GM10248 (cell line): ENCODE data around the gene ADAMTS16.

ENCODE experiments used
- CTCF ChIA-PET: fragments of 300-600 bp; sonication (Branson Sonifier 250); formaldehyde crosslinking; extraction: SDS; loops from one replicate; lab custom pipeline; 2021; ENCODE audit warnings: antibody characterized with exemption; lab: Yijun Ruan, JAX
- POLR2A ChIA-PET: fragments of 350-650 bp; sonication (Branson Sonifier 250); formaldehyde crosslinking; extraction: SDS; loops from one replicate; lab custom pipeline; 2020; ENCODE audit warnings: antibody characterized with exemption; lab: Yijun Ruan, JAX
- DNase-seq: peaks from one replicate; pipeline ENCODE4 v3.0.0; 2012; ENCODE audit errors: extremely low spot score
- TF ChIP-seq, protein P1 (sequence below): IDR thresholded peaks from 2 replicates; pipeline ENCODE4 v1.5.1; 2012; ENCODE audit warnings: mild to moderate bottlenecking, low read depth; ENCODE audit errors: extremely low read depth, missing control alignments, control extremely low read depth

ADAMTS16 gene

DNA sequence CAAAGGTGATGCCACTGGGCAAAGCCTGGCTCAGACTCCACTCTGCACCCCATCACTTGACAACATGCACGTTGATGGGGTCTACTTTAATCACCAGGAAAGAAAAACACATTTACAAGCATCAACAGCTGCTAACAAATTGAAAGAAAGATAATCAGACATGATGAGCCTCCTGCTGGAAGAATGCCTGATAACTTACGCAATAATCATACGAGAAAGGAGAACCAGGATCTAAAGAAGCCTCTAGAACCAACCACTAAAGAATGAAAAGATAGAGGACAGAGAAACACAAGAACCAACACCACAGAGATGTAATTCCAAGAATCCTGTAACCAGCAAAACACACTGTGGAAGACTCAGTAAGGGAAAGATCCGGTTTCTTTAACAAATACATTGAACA lies 162.1 kb downstream of the ADAMTS16 start:
- ChIA-PET CTCF (no interaction called here), POLR2A (no interaction called here)
- DNase-seq = no peak
- TF ChIP-seq, protein P1, sequence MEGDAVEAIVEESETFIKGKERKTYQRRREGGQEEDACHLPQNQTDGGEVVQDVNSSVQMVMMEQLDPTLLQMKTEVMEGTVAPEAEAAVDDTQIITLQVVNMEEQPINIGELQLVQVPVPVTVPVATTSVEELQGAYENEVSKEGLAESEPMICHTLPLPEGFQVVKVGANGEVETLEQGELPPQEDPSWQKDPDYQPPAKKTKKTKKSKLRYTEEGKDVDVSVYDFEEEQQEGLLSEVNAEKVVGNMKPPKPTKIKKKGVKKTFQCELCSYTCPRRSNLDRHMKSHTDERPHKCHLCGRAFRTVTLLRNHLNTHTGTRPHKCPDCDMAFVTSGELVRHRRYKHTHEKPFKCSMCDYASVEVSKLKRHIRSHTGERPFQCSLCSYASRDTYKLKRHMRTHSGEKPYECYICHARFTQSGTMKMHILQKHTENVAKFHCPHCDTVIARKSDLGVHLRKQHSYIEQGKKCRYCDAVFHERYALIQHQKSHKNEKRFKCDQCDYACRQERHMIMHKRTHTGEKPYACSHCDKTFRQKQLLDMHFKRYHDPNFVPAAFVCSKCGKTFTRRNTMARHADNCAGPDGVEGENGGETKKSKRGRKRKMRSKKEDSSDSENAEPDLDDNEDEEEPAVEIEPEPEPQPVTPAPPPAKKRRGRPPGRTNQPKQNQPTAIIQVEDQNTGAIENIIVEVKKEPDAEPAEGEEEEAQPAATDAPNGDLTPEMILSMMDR = no peak

DNA sequence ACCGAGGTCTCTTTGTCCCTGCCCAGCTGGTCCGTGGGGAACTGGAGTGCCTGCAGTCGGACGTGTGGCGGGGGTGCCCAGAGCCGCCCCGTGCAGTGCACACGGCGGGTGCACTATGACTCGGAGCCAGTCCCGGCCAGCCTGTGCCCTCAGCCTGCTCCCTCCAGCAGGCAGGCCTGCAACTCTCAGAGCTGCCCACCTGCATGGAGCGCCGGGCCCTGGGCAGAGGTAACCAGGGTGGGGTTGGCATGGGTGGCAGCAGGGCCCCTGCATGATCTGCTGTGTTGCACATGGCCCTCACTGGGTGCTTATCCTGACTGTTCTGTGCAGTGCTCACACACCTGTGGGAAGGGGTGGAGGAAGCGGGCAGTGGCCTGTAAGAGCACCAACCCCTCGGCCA lies 163.1 kb downstream of the ADAMTS16 start:
- ChIA-PET CTCF (no interaction called here), POLR2A (no interaction called here)
- TF ChIP-seq, protein P1 = no peak
- DNase-seq = no peak

GRCh38 chr5:5304361-5305020 lies 164.4 kb downstream of the ADAMTS16 start:
- TF ChIP-seq, protein P1 = no peak
- POLR2A ChIA-PET = no interaction called here
- no peak for DNase-seq
- CTCF ChIA-PET = no interaction called here

DNA sequence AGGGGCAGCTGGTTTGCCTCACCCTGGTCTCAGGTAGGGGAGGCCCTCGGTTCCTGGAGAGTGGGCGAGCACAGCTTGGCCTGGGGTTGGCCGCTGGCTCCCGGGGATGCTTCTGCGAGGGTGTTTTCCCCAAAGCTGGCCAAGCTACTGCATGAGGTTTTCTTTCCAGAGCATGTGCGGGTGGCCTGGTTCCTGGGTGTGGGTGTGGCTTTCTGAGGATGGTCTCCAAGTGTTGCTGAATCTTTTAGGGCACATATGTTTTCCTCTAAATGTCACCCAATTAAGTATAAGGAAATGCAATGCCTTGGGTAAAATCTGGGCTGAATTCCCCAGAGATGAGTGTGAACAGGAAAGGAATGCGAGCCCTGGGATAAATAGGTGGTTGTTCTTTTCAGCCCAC lies 166.6 kb downstream of the ADAMTS16 start:
- no peak for DNase-seq
- CTCF ChIA-PET = interaction anchor here (0.9 kb wide), 1 partner anchor 41 kb away, joined by 3 read pairs; no protein-coding TSS in a partner anchor
- TF ChIP-seq, protein P1 = no peak
- POLR2A ChIA-PET = no interaction called here

GRCh38 chr5:5308319-5308718 lies 168.2 kb downstream of the ADAMTS16 start:
- POLR2A ChIA-PET = no interaction called here
- CTCF ChIA-PET = no interaction called here
- TF ChIP-seq, protein P1 = no peak
- no peak for DNase-seq

DNA sequence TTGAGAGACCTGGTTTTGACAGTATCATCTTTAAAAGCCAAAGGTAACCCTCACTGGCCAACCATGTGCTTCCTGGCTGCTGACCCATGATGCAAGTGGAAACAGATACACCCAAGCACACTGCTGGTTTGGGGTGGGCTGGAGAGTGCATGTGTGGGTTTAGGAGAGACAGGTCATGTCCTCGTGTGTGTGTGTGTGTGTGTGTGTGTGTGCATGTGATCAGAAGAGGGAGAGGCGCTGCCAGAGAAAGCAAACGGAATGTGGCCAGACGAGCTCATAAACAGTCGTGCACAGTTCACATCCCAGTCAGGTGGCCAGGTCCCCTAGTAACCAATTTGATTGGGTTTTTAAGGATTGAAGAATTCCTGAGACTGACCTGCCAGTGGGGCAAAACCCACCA lies 169.5 kb downstream of the ADAMTS16 start:
- DNase-seq = no peak
- TF ChIP-seq, protein P1 = no peak
- ChIA-PET CTCF (no interaction called here), POLR2A (no interaction called here)

GRCh38 chr5:5313101-5313635 lies 173.0 kb downstream of the ADAMTS16 start:
- no peak for DNase-seq
- TF ChIP-seq, protein P1 = no peak
- ChIA-PET CTCF (interaction anchor here (1.5 kb wide), 1 partner anchor 14 kb away, joined by 3 read pairs; no protein-coding TSS in a partner anchor), POLR2A (no interaction called here)
